ENCODE data around the gene INCENP.
A peak's percentile ranks its signal among the peaks of the same experiment; 100 is the strongest.

INCENP gene

GRCh38 chr11:62119569-62119968 lies 4.2 kb upstream of the INCENP start:
- Histone ChIP-seq H3K4me3 (no peak overlapping the region), H3K27me3 (no peaks in the 10 kb centered on the region), H3K36me3 (no peaks in the 10 kb centered on the region), H3K4me1 (peaks cover 0 to 8% (median 4%) of the 10 kb centered on the region in 4 donors), H3K27ac (no peak overlapping the region), H3K9me3 (no peaks in the 10 kb centered on the region)
- TF ChIP-seq CTCF (IDR thresholded peaks at IDR 0.05): no peak
- no peak for DNase-seq
- intact Hi-C loops (cut with DNase I; ENCODE audit: low total_unique reads): no loop called here

DNA sequence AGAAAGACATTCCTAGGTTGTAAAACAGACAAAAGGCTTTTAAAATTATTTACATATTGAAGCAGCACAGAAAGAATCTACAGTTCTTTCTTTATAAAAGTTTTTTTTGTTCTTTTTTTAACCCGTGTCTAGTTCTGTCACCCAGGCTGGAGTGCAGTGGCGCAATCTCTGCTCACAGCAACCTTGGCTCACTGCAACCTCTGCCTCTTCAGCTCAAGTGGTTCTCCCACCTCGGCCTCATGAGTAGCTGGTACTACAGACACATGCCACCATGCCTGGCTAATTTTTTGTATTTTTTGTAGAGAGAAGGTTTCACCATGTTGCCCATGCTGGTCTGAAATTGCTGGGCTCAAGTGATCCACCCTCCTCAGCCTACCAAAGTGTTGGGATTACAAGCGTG lies 3.8 kb upstream of the INCENP start:
- no peak for TF ChIP-seq CTCF (IDR thresholded peaks at IDR 0.05)
- Histone ChIP-seq H3K9me3 (no peaks in the 10 kb centered on the region), H3K4me3 (no peak overlapping the region), H3K36me3 (no peaks in the 10 kb centered on the region), H3K27me3 (no peaks in the 10 kb centered on the region), H3K27ac (no peak overlapping the region), H3K4me1 (peaks cover 0 to 12% (median 9%) of the 10 kb centered on the region in 4 donors)
- peak in 1 of 2 donors; percentile 54 for DNase-seq
- intact Hi-C loops (cut with DNase I; ENCODE audit: low total_unique reads): no loop called here

DNA sequence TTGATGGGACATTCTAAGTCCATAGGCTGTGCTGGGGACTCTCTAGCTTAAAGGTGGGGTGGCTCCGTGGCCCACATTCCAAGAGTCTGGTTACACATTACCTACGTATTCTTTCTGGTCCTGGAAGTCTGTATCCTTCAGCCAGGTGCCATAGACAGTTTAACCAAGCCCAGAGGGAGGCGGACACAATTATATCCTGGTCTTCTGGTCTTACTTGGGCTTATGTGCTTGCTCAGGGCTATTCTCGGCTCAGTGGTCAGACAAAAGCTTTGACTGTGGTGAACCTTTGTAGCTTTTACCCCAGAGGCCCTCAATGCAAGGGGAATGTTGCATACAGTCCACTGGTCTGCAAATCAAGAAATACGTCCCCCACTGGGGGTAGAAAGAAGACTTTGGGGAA lies 3.4 kb upstream of the INCENP start:
- H3K9me3 ChIP-seq: no peaks in the 10 kb centered on the region
- peaks cover 0 to 17% (median 12%) of the 10 kb centered on the region in 4 donors for H3K4me1 ChIP-seq
- DNase-seq: no peak
- H3K27ac ChIP-seq: no peak overlapping the region
- no peak for TF ChIP-seq CTCF (IDR thresholded peaks at IDR 0.05)
- H3K36me3 ChIP-seq: no peaks in the 10 kb centered on the region
- H3K4me3 ChIP-seq: no peak overlapping the region
- intact Hi-C loops (cut with DNase I; ENCODE audit: low total_unique reads): no loop called here
- no peaks in the 10 kb centered on the region for H3K27me3 ChIP-seq

DNA sequence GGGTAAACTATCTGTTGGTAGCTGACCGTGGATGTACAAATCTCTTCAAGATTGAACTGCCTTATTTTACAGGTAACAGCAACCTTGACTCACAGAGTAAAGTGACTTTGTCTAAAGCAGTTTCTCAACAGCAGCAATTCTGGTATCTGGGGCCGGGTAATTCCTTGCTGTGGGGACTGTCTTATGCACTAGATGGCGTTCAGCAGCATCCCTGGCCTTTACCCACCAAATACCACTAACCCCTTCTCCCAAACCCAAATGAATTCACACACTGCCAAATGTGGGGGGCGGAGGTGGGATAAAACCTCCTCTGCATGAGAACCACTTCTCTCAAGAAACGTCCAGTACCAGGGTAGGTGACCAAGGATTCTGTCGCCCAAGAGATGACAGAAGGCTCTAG lies 1.7 kb upstream of the INCENP start:
- Histone ChIP-seq H3K4me1 (peaks cover 0 to 22% (median 13%) of the 10 kb centered on the region in 4 donors), H3K36me3 (no peaks in the 10 kb centered on the region), H3K4me3 (no peak overlapping the region), H3K27me3 (no peaks in the 10 kb centered on the region), H3K27ac (no peak overlapping the region), H3K9me3 (no peaks in the 10 kb centered on the region)
- DNase-seq: peak in 1 of 2 donors; percentile 47
- intact Hi-C loops (cut with DNase I; ENCODE audit: low total_unique reads): no loop called here
- TF ChIP-seq CTCF (IDR thresholded peaks at IDR 0.05): no peak

- peaks cover 0 to 22% (median 13%) of the 10 kb centered on the region in 4 donors for H3K4me1 ChIP-seq
- no peaks in the 10 kb centered on the region for H3K27me3 ChIP-seq
- H3K9me3 ChIP-seq: no peaks in the 10 kb centered on the region
- peak in 1 of 2 donors; percentile 73 for DNase-seq
- H3K4me3 ChIP-seq: peak overlapping the region; percentile 68 to 85
- H3K27ac ChIP-seq: peak overlapping the region; percentile 64 to 67
- intact Hi-C loops (cut with DNase I; ENCODE audit: low total_unique reads): no loop called here
- peaks cover 0 to 16% (median 12%) of the 10 kb centered on the region in 3 donors for H3K36me3 ChIP-seq
- TF ChIP-seq CTCF (IDR thresholded peaks at IDR 0.05): no peak
These were observed 639 bp downstream of the INCENP start for GRCh38 chr11:62124186-62125113.
